ENCODE data around the gene KDM5A. TPM values are rescaled to one million over a fixed set of nuclear protein-coding genes. Genes with fewer than 3 reads are reported as not detected.

Gene KDM5A
- total RNA-seq, 3 donors from 2014 or later = 54.6 to 76.2 (median 74.9) TPM

- no peaks in the 10 kb centered on the region for H3K4me1 ChIP-seq (ENCODE audit: low read depth)
- H3K9me3 ChIP-seq = no peaks in the 10 kb centered on the region
- intact Hi-C loops (cut with DNase I, micrococcal nuclease) = no loop called here
- DNase-seq (no peak), ATAC-seq (no peak)
- TF ChIP-seq CTCF (IDR thresholded peaks at IDR 0.05) = no peak
- no peaks in the 10 kb centered on the region for H3K36me3 ChIP-seq (ENCODE audit: low read depth)
- H3K4me3 ChIP-seq = no peak overlapping the region
Measured at GRCh38 chr12:271161-271560, 118.0 kb downstream of the KDM5A start.

GRCh38 chr12:269191-269590 is 119.9 kb downstream of the KDM5A start:
- Histone ChIP-seq H3K4me1 (ENCODE audit: low read depth) (no peaks in the 10 kb centered on the region), H3K36me3 (ENCODE audit: low read depth) (no peaks in the 10 kb centered on the region), H3K9me3 (no peaks in the 10 kb centered on the region), H3K4me3 (no peak overlapping the region)
- DNase-seq (no peak), ATAC-seq (no peak)
- intact Hi-C loops (cut with DNase I, micrococcal nuclease) = no loop called here
- TF ChIP-seq CTCF (IDR thresholded peaks at IDR 0.05) = no peak

GRCh38 chr12:268483-268840 is 120.7 kb downstream of the KDM5A start:
- H3K4me1 ChIP-seq (ENCODE audit: low read depth) = no peaks in the 10 kb centered on the region
- H3K9me3 ChIP-seq = no peaks in the 10 kb centered on the region
- intact Hi-C loops (cut with DNase I, micrococcal nuclease) = no loop called here
- H3K36me3 ChIP-seq (ENCODE audit: low read depth) = no peaks in the 10 kb centered on the region
- TF ChIP-seq CTCF (IDR thresholded peaks at IDR 0.05) = no peak
- DNase-seq (no peak), ATAC-seq (no peak)
- no peak overlapping the region for H3K4me3 ChIP-seq

- no peak overlapping the region for H3K4me3 ChIP-seq
- no peaks in the 10 kb centered on the region for H3K4me1 ChIP-seq (ENCODE audit: low read depth)
- no peaks in the 10 kb centered on the region for H3K36me3 ChIP-seq (ENCODE audit: low read depth)
- DNase-seq (no peak), ATAC-seq (no peak)
- no peak for TF ChIP-seq CTCF (IDR thresholded peaks at IDR 0.05)
- intact Hi-C loops (cut with DNase I, micrococcal nuclease) = no loop called here
- H3K9me3 ChIP-seq = no peaks in the 10 kb centered on the region
Measured at GRCh38 chr12:267581-268482, 121.3 kb downstream of the KDM5A start.

- Histone ChIP-seq H3K4me3 (no peak overlapping the region), H3K4me1 (ENCODE audit: low read depth) (no peaks in the 10 kb centered on the region), H3K36me3 (ENCODE audit: low read depth) (no peaks in the 10 kb centered on the region), H3K9me3 (no peaks in the 10 kb centered on the region)
- DNase-seq (no peak), ATAC-seq (no peak)
- no peak for TF ChIP-seq CTCF (IDR thresholded peaks at IDR 0.05)
- intact Hi-C loops (cut with DNase I, micrococcal nuclease) = no loop called here
Measured at GRCh38 chr12:265096-265495, 124.0 kb downstream of the KDM5A start.
